Medulla oblongata (tissue), 1 donor: ENCODE measurements around the gene TLR6.
"Not testable (repeated sequence)": the region's sequence is repeated elsewhere in the genome, so short reads cannot be mapped to it uniquely, and the experiment has no call there.

Experiments
- DNase-seq: peaks from one replicate; pipeline ENCODE4 v3.0.0-alpha.2; 2015; ENCODE audit errors: extremely low spot score

Gene TLR6

GRCh38 chr4:38785901-38786402 lies 70.7 kb downstream of the TLR6 start:
- DNase-seq, result peak; percentile 79

- no peak for DNase-seq
Measured at GRCh38 chr4:38785041-38785790, 71.4 kb downstream of the TLR6 start.

- no peak for DNase-seq
Measured at GRCh38 chr4:38784141-38784540, 72.5 kb downstream of the TLR6 start.

- DNase-seq, result no peak
Measured at GRCh38 chr4:38783109-38783460, 73.5 kb downstream of the TLR6 start.

- peak; percentile 84 for DNase-seq
Measured at GRCh38 chr4:38782452-38783108, 74.0 kb downstream of the TLR6 start, which contains the start of gene TLR10. Gene TLR10 (minus strand): TSS chr4:38782990. CDS start chr4:38775590, 7,400 bp downstream.

- DNase-seq, result no peak
Measured at GRCh38 chr4:38781854-38782261, 74.8 kb downstream of the TLR6 start.

- no peak for DNase-seq
Measured at GRCh38 chr4:38780833-38781484, 75.7 kb downstream of the TLR6 start.

GRCh38 chr4:38779790-38780189 lies 76.8 kb downstream of the TLR6 start:
- no peak for DNase-seq

- DNase-seq, result not testable (repeated sequence)
Measured at GRCh38 chr4:38777925-38778324, 78.7 kb downstream of the TLR6 start.

GRCh38 chr4:38775326-38775725 lies 81.3 kb downstream of the TLR6 start:
- no peak for DNase-seq

GRCh38 chr4:38774181-38774955 lies 82.2 kb downstream of the TLR6 start:
- DNase-seq, result no peak
